ENCODE measurements around the gene TUBB6. TPM values are rescaled to one million over a fixed set of nuclear protein-coding genes. Genes with fewer than 3 reads are reported as not detected.

The TUBB6 gene
- total and polyA plus RNA-seq, 2 of the 8 experiments (the other 6 are each of a cell fraction or from before 2014, with no cell fraction given): 126 to 223 TPM

DNA sequence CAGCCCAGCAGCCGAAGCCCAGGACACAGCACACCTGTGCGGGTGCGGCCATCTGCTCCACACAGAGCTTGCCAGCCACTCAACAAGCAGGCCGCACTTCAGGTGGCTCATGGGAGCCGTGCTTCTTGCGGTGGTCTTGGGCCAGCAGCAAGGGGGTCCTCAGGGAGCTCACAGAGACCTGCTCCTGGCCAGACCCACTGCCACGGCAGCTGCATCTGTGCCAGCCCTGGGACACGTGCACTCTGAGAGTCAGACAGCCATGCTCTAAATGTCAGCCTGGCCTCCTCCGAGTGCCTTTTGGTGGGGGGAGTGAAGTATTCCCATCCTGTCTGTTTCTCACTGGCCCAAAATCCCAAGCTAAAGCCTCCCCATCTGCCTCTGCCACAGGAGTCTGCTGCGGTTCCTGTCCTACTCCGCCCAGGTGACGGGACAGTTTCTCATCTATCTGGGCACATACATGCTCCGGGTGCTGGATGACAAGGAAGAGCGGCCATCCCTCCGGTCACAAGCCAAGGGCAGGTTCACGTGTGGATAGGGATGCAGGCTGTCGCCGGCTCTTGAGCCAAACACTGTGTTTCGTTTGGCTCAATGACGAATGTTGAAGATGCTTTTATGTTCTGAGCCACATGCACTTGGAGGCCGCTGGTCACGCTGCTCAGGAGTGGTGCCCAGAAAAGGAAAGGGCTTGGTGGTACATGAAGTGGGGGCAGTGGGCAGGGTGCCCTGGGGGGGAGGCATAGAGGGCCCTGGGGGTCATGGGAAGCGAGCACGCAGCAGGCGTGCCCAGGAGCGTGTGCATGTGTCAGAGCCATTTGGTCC, 31.1 kb upstream of the TUBB6 start:
- H2AK5ac ChIP-seq (ENCODE audit: low read depth, low read length): no peak overlapping the region
- H2AFZ ChIP-seq (ENCODE audit: low read length): no peak overlapping the region
- TF ChIP-seq TCF12 (IDR thresholded peaks at IDR 0.05; ENCODE audit: low read depth, low read length): no peak
- no peak for TF ChIP-seq YY1 (IDR thresholded peaks at IDR 0.05; ENCODE audit: low read depth, low read length)
- no peak for TF ChIP-seq SIN3A (conservative IDR thresholded peaks at IDR 0.05 in 1 of 2, IDR thresholded peaks at IDR 0.05 in 1 of 2; ENCODE audit: low read depth in 1 of 2, low read length in 2 of 2)
- TF ChIP-seq GABPA (IDR thresholded peaks at IDR 0.05; ENCODE audit: borderline replicate concordance, insufficient read depth, low read length): no peak
- no peak for TF ChIP-seq ASH2L (IDR thresholded peaks at IDR 0.05; ENCODE audit: low read length)
- TF ChIP-seq GTF2F1 (IDR thresholded peaks at IDR 0.05; ENCODE audit: borderline replicate concordance, low read depth, low read length): no peak
- no peak for TF ChIP-seq ATF2 (IDR thresholded peaks at IDR 0.05; ENCODE audit: low read length)
- no peak overlapping the region for H2BK5ac ChIP-seq (ENCODE audit: low read depth, low read length)
- H3K56ac ChIP-seq (replicated peaks; ENCODE audit: insufficient read length, low read depth, low read length): no peak overlapping the region
- H3K23me2 ChIP-seq (ENCODE audit: low read depth, low read length): no peaks in the 10 kb centered on the region
- no peaks in the 10 kb centered on the region for H3K9me3 ChIP-seq (ENCODE audit: insufficient read depth in 2 of 2, low read depth in 1 of 2, low read length in 1 of 2)
- no peaks in the 10 kb centered on the region for H3K27me3 ChIP-seq (replicated peaks in 1 of 4; ENCODE audit: control insufficient read depth in 3 of 4, extremely low read depth in 1 of 4, insufficient read depth in 3 of 4, low read length in 3 of 4)
- no peak overlapping the region for H3K27ac ChIP-seq (ENCODE audit: low read depth, low read length)
- H2BK12ac ChIP-seq (ENCODE audit: low read depth, low read length): peak overlapping the region; percentile 50; the same call in 1 of the 2 replicates
- no peak overlapping the region for H3K23ac ChIP-seq (ENCODE audit: insufficient read length)
- FAIRE-seq: no peak
- H3K18ac ChIP-seq (ENCODE audit: extremely low read depth, low read length): no peak overlapping the region
- no peak overlapping the region for H4K5ac ChIP-seq (ENCODE audit: insufficient read length, low read depth, low read length)
- no peaks in the 10 kb centered on the region for H3K79me2 ChIP-seq (ENCODE audit: control insufficient read depth in 1 of 2, insufficient read depth in 2 of 2, low read length in 2 of 2)
- no peak overlapping the region; a peak in 2 of 7 replicates for H3K9ac ChIP-seq (replicated peaks in 1 of 4; ENCODE audit: extremely low read depth in 1 of 4, low read depth in 3 of 4, low read length in 3 of 4)
- H2BK120ac ChIP-seq (replicated peaks; ENCODE audit: low read depth, low read length): no peak overlapping the region
- POLR2A ChIA-PET (ENCODE audit: partially characterized antibody): interaction anchor here (1.5 kb wide), 1 partner anchor 11 kb away, joined by 3 read pairs; no protein-coding TSS in a partner anchor
- H3K4me1 ChIP-seq (replicated peaks in 1 of 4; ENCODE audit: control insufficient read depth in 3 of 4, insufficient read depth in 4 of 4, low read length in 3 of 4): peaks cover 0 to 10% (median 7%) of the 10 kb centered on the region in 4 experiments; a peak in 6 of 7 replicates
- no peak overlapping the region for H3K14ac ChIP-seq (ENCODE audit: insufficient read length)
- no peak overlapping the region for H4K91ac ChIP-seq (replicated peaks; ENCODE audit: insufficient read length, low read length)
- H3K4ac ChIP-seq (replicated peaks; ENCODE audit: insufficient read length, low read depth, low read length): no peak overlapping the region
- H3K36me3 ChIP-seq (ENCODE audit: control insufficient read depth in 2 of 4, insufficient read depth in 4 of 4, low read length in 3 of 4): no peaks in the 10 kb centered on the region
- no peak overlapping the region for H3K4me2 ChIP-seq (ENCODE audit: insufficient read depth in 1 of 2, low read depth in 2 of 2, low read length in 2 of 2)
- CTCF ChIA-PET (ENCODE audit: partially characterized antibody): interaction anchor here (0.6 to 5.3 kb wide), 11 partner anchors 10 to 51 kb away, joined by 3 to 35 read pairs (median 3); no protein-coding TSS in a partner anchor
- H2BK20ac ChIP-seq (ENCODE audit: low read length): no peak overlapping the region
- WGBS, 2 experiments (ENCODE audit: extremely low coverage in 1 of 2, insufficient coverage in 1 of 2, insufficient read length in 1 of 2, insufficient replicate concordance in 2 of 2, low coverage in 1 of 2, low lambda C conversion rate in 2 of 2, missing lambda C conversion rate in 1 of 2): 90% methylated on average over 26 of the region's 26 CpGs; no CpG with 5 or more reads in 1 of the 2 experiments
- H3K4me3 ChIP-seq (ENCODE audit: extremely low read depth in 1 of 4, insufficient read depth in 2 of 4, low read depth in 3 of 4, low read length in 4 of 4): no peak overlapping the region
- H2BK15ac ChIP-seq (ENCODE audit: low read length): 0 out of 2 replicates have a peak overlapping the region, but pooled peaks have one; percentile 46
- no peak overlapping the region for H4K8ac ChIP-seq (ENCODE audit: extremely low read depth, insufficient read depth, low read length)
- no peaks in the 10 kb centered on the region for H3K79me1 ChIP-seq (ENCODE audit: low read depth, low read length)
- no peak for DNase-seq (ENCODE audit: low read depth in 1 of 2, low spot score in 2 of 2)
- no peaks in the 10 kb centered on the region for H4K20me1 ChIP-seq (replicated peaks in 1 of 2; ENCODE audit: control insufficient read depth in 1 of 2, insufficient read depth in 2 of 2, low read length in 2 of 2)

Measured in H1 (cell line).